Measurements from ENCODE around the gene TRABD2A. TPM values are rescaled to one million over a fixed set of nuclear protein-coding genes. Genes with fewer than 3 reads are reported as not detected.

TRABD2A gene
- total RNA-seq, 1 donor from 2014 or later: 1.4 TPM

DNA sequence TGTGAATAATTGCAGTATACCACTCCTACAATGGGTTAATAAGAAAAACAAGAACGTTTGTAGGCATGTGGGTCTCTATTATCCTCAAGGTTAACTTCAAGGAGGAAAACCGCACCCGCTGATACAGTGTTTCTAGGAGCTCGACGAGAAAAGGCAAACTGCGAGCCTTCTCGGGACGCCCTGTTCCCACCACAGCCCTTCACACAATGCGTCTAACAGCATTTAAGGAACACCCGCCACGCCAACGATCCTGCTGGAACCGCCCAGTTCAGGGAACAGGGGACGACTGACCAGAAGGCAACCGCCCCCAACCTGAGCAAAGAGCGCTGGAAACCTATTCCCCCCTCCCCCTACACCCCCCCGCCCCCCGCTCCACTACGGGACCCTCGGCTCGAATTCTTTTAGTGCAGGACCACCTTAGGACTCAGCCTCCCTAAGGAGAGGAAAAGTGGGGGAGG, 23.9 kb upstream of the TRABD2A start:
- peak; percentile 60 for DNase-seq (ENCODE audit: low read depth)

DNA sequence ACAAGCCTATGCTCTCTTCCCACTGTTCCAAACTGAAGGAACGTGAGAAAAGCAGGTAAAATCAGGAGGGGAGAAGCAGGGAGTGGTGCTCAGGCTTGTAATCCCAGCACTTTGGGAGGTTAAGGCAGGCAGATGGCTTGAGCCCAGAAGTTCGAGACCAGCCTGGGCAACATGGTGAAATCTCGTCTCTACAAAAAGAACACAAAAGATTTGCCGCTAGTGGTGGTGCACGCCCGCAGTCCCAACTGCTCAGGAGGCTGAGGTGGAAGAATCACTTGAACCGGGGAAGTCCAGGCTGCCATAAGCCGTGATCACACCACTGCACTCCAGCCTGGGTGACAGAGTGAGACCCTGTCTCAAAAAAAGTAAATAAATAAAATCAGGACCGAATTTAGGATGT, 23.3 kb upstream of the TRABD2A start:
- no peak for DNase-seq (ENCODE audit: low read depth)

DNA sequence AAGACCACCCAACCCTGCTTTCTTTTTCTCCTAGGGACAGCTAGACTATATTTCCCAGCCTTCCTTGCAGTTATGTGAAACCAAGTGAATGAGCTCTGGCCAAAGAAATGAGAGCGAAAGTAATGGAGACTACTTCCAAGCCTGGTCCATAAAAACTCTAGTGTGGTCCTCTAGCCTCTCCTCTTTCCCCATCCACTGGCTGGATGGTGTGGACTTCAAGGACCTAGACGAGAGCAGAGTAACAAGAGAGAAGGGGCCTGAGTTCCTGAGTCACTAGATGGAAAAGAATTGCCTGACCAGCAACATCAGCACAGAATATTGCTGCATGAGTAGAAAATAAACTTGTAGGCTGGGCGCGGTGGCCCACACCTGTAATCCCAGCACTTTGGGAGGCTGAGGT, 21.6 kb upstream of the TRABD2A start:
- no peak for DNase-seq (ENCODE audit: low read depth)

DNA sequence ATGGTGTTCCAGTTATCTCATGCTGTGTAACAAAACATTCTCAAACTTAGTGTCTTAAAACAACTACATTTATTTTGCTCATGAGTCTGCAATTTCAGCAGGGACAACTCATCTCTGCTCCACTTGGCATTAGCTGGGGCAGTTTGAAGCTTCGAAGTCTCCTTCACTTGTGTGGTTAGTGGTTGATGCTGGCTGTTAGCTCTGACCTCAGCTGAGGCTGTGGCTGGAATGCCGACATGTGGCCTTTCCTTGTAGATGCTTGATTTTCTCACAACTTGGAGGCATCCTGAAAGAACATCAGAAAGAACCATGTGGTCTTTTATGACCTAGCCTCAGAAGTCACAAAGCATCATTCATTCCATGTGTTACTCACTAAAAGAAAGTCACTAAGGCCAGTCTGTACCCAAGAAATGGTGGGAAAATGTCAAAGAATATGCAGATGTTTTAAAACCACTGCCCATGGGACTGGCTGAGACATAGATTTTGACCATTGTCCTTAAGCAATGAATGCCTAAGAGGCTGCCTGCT, 20.8 kb upstream of the TRABD2A start:
- DNase-seq (ENCODE audit: low read depth): peak; percentile 93

DNA sequence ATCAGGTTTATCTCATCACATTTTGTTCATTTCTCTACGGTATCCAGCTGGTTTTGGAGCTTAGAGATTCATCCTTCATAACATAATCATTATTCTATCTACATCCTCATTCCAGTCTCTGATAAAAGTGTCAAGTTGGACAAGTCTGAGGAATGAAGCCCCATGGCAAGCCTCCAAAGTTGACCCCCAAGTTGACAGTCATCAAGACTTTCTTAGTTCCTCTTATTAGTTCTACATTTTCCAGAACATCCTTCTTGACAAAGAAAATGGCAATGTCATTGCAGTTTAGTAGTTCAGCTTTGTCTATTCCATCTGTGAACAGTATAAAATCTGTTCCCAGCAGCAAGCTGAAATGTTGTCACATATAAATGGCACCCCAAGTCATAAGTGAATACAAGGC, 20.1 kb upstream of the TRABD2A start:
- no peak for DNase-seq (ENCODE audit: low read depth)

DNA sequence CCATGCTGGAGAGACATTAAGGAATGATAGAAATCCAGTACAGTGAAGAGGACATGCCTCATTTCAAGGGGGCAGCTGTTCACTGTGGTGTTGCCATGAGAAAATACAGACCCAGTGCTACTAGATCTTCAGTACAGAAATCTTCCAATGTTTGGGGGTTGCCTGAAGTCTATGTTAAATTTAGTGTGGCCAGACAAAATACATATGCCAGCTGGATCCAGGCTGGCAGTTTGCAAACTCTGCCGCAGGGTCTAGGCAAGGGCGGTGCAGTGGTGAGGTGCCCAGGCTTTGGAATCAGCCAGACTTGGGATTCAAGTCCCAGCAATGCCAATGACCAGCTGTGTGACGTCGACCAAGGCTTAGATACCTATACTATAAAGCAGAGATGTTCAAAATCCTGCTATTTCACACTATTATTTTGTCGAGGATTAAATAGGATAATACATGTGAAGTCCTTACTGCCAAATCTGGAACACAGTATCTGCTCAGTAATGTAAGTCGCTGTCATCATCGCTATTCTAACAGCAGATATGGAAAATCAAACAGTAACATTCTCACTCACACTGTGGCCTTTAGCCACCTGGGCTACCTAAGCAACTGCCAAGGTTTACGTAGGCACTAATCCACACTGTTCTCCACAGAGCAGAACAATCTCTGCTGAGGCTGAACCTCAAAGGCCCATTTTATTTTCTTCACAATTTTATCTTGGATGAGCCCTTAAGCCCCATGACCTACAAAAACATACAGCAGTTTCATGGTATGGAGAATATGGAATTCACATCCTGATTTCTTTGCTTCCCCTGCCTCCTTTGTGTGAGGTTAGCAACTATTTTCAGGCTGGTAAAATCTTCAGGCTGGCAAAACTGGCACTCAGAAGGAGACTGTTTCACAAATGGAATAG, 18.7 kb upstream of the TRABD2A start:
- peak; percentile 64 for DNase-seq (ENCODE audit: low read depth)

DNA sequence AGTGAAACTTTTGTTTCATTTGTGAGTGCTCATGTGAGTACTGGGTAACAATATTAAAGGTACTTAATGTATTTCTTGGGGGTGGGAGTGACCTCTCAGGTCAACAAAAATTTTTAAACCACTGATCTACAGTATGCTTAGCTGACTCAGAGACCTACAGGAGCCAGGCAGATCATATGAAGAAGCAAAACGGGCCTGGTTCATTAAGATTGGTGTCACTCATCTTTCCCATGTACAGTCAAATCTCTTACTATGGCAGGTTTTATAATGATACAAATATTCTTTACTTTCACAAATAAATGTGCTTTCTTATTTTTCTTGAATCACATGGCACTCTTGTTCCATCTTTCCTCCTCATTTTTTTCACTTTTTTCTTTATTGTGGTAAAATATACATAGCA, 16.9 kb upstream of the TRABD2A start:
- no peak for DNase-seq (ENCODE audit: low read depth)

DNA sequence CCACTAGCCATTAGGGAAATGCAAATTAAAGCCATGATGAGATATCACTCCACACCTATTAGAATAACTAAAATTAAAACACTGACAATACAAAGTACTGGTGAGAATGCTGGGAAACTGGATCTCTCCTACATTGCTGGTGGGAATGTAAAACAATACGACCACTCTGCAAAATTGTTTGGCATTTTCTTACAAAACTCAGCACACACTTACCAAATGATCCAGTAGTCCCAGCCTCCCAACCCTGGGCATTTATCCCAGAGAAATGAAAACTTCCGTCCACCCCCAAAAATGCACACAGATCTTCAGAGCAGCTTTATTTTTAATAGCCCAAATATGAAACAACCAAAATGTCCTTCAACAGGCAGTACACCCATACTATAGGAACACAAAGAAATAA, 15.7 kb upstream of the TRABD2A start:
- no peak for DNase-seq (ENCODE audit: low read depth)

DNA sequence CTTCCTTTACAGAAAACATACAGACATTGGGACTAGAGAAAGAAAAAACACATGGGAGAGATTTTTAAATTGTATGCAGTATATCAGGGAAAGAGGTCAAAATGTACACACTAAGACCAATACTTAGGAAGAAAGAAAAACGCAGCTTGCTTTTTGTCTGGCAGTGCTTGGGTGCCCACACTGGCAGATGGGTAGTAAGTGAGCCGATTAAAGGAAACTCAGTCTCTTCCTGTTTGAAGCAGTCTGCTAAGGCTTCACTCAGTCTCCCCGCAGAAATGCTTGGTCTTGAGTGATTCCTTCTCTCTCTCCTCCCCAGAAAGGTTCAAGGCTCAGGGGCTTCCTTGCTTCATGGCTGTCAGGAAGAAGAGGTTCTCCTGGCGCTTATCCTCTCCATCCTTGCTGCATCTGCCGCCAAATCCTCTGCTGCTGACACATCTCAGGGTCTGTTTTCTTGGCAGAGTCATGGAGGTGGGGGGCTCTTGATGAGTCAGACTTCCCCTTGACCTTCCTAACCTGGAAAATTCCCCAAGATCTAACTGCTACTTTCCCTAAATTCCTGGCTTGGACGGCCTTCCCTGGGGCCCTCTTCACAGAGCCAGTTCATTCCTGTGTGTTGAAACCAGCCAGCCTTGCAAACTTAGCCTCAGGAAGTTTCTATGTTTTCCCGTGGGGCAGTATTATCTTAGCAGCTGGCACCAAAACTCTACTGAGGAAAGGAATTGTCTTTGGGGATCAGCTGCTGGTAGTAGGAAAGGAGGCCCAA, 14.1 kb upstream of the TRABD2A start:
- peak; percentile 62 for DNase-seq (ENCODE audit: low read depth)

DNA sequence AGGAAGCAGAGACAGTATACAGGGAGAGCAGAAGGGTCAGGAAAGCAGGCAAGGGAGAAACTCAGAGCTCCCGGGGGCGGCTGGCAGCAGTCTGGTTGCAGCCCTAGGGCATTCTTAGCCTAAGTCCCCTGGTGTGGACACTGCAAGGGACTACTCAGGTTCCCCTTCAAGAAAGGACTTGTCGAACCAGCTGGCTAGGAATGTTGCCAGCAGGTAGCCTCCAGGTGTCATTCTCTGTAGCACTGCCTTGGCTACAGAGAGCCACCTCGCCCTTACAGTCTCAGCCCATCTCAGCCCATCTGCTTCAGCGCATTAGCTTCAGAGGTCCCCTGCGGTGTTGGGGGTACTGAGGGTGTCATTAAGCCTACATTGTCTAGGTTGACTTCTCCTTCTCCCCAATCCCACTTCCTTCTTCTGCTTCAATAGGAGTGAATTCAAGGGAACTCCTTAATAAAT, 13.3 kb upstream of the TRABD2A start:
- DNase-seq (ENCODE audit: low read depth): no peak

DNA sequence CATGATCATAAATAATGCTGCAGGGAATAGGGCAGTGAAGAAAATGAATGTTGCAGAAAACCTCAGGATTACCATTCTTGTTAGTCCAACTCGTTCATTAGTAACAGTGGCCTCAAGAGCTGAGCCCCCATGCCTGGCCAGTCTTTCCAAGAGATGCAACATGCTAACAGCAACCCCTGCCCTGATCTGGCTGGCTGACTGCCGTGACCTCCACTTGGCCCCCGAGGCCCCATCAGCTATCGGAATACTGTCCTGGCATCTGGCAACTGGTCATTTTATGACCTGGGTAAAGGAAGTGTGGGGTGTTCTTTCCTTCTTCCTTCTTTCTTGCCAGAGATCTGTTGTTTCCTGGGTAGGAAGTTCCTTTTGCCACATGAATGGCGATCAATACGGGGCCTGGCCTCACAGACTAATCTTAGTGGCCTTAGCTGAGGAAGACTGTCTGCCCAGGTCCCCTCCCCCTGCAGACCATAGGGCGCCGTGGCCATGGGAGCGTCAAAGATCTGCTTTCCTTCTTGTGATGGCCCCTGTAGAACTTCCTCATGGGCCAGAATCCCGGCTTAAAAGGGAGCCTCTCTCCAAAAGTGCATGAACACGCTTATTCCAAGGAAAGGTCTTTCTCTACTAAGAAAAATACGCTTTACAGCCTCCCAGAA, 10.6 kb upstream of the TRABD2A start:
- no peak for DNase-seq (ENCODE audit: low read depth)

DNA sequence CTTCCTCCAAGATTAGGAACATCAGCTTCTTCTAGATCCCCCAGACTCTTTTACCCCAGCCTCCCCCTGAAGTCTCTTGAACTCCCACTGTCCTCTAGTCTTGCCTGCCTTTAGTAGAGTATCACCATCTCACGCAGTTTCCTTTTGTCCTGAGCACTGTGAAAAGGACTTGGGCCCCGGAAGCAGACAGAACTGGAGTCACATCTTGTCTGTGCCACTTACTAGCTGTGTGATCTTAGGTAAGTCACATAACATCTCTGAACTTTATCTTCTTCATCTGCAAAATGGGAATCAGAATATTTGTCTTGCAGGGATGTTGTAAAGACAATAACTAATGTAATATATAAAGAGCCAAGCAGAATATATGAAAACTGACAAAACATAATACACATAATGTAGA, 8.4 kb upstream of the TRABD2A start:
- DNase-seq (ENCODE audit: low read depth): no peak

DNA sequence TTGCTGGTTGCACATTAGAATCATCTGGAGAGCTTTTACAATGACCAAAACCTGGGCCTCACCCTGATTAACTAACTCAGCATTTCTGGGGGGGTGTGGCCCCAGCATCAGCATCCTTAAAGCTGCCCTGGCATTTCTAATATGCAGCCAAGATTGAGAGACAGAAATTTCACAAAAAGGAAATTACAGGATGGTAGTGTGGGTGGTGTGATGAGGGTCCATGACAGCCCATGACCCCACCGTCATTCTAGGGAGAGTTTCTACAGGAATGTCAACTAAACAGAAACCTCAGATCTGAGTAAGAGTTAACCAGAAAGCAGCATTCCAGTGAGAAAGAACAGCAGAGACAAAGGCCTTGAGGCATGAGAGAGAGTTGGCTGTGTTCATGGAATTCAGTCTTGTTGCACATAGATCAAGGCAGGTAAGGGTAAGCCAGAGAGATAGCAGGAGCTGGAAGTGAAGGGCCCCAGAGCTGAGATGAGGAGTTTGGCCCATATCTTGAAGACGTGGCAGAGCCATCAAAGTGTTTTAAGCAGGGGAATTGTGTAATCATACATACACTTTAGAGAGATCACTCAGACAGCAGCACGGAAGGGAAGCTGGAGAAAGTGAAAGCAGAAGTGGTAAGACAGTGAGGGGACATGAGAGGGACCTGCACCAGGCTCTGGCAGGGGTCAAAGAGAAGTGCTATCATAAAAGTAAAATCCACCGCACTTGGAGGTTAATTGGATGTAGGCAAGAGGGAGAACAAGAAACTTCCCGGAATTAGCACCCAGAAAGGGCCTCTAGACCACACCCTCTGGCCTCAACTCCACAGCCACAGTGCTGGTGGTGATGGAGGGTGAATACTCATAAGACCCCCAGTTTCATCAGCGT, 7.8 kb upstream of the TRABD2A start:
- peak; percentile 30 for DNase-seq (ENCODE audit: low read depth)

DNA sequence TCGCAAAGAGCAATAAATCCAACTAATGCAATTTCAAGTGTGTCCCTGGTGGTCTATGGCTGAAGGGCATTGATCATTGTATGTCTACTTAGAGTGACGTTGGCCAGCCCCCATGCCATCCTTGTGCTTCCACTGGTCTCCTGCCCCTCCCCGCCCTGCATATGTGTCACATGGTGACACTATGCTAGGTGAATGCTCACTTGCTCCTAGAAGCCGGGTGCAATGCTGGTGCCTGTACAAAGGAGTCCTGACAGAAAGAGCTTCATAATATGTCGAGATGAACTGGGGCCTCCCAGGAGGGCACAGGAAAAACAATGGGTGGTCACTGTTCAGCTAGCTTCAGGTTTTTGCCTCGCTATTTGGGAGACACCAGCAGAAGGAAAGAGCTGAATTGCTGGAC, 5.9 kb upstream of the TRABD2A start:
- no peak for DNase-seq (ENCODE audit: low read depth)

DNA sequence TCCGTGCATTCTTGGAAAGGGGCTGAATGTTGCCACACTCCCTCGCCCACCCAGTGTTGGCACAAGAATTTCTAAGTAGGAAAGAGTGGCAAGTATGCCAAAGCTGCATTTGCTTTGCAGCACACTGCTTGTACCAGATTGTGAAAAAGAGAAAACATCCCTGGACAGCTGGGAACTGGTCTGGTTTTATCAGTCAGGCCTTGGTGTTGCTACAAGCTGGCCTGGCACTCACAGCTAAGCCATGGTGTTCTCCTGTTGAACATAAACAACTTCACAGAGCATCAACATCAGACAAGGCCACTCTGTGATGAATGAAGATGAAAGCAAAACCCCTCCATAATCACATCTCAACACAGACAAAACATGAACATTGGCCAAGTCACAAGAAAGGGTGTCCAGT, 4.2 kb upstream of the TRABD2A start:
- no peak for DNase-seq (ENCODE audit: low read depth)

DNA sequence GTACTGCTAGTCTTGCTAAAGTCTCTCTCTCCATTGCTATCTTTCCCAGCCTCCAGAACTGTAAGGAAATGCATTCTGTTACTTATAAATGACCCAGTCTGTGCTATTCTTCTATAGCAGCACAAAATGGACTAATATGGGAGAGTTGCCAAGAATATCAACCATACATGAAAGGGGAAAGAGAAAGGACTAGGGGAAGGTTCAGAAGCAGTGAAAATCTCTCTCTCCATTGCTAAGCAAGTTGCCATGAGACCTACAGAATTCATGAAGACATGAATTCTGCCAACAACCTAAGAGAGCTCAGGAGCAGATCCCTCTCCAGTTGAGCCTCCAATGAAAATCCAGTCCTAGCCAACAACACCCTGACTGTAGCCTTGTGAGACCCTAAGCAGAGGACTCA, 3.6 kb upstream of the TRABD2A start:
- DNase-seq (ENCODE audit: low read depth): no peak

DNA sequence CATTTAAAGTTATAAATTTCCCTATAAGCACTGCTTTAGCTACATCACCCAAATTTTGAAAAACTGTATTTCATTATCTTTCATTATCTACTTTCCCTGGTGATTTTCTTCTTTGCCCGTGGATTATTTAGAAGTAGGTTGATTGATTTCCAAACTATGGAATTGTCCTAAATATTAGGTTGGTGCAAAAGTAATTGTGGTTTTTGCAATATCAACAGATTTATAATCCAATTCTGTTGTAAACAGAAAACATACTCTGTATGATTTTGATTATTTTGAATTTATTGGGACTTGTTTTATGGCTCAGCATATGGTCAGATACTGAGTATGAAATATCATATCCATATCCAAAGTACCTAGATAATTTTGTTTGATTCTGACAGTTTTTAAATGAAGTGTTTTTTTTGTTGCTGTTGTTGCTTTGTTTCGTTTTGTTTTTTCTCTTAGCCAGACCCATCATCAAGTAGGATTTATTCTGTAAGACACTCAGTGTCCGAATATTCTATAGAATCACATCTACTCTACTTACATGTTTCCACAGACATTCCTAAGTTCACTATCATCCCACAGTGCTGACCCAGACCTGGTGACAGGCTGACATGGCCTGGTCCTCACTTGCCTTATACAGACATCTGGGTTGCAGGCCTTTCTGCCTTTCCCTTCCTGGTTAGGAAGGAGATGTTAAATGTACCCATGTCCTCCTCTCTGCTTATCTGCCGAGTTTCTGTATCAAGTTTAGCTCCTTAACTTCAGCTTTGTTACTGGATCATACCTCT, 2.1 kb upstream of the TRABD2A start:
- DNase-seq (ENCODE audit: low read depth): no peak

DNA sequence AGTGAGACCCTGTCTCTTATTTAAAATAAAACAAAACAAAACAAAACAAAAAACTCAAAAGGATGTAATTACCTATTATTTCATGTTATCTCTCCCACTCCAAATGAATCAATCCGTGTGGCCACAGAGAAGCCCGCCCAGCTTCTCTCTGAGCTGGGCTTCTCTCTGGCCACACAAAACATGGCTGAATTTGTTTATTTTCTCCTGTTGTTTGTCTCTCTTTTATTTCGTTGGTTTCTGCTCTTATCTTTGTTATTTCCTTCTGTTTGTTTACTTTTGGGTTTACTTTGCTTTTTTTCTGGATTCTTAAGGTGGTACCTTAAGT, 1.5 kb upstream of the TRABD2A start:
- DNase-seq (ENCODE audit: low read depth): no peak

DNA sequence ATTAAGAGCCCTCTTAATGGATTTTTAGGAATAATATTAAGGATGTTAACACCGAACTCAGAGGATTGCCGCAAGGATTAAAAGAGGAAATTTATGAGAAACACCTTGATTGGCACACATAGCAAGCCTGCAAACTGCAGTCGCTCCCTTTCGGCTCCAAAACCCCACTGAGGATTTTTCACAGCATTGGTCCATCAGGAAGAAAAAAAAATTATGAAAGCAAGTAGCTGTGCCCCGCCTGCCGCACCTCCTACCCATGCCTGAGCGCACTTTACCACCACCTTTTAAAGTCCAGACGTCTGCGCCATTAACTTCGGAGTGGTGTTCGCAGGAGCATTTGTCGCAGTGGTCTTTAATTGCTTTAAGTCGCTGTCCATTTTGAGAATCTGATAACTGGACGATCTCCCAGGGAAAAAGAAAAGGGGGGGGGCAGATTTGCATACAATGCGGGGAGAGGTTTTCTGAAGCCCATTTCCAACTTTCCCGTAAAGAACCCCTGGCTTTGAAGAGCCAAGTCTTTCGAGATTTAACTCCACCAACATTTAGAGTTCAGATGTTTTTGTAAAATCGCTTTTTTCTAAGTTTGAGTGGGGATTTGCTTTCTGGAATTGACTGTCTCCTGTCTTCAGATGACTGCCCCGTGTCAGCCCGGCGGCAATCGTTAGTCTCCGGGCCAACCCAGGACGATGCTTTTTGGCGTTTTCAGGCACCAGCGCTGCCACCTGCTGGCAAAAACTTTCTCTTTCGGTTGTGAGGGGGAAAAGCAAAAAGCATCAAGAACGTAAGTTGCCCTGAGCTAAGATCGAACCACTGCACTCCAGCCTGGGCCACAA, 913 bp upstream of the TRABD2A start:
- peak; percentile 88 for DNase-seq (ENCODE audit: low read depth)
